Small intestine (tissue), 7 donors: Measurements from ENCODE around the gene CPSF3. TPM values are rescaled to one million over a fixed set of nuclear protein-coding genes. Genes with fewer than 3 reads are reported as not detected.
A peak's percentile ranks its signal among the peaks of the same experiment; 100 is the strongest.

Experiments used
- DNase-seq, 2 donors: peaks; one replicate each; pipeline versions ENCODE4 v3.0.0 to v3.0.0-alpha.2; 2013
- FAIRE-seq: peaks from 2 replicates; lab custom pipeline; 2012; peaks lifted over from hg19 to GRCh38; lab: Jason Lieb, UNC
- H3K27ac ChIP-seq, 3 donors: one replicate each; pipeline ENCODE4 v1.5.1; 2013; ENCODE audit warnings: low read length in 2 of 3, mild to moderate bottlenecking in 2 of 3, control low read depth in 1 of 3, inconsistent platforms in 1 of 3, low read depth in 1 of 3, moderate library complexity in 1 of 3
- H3K27me3 ChIP-seq, 3 donors: one replicate each; pipeline ENCODE4 v1.6.1; 2013; ENCODE audit warnings: low read length in 3 of 3, inconsistent platforms in 1 of 3; ENCODE audit not compliant: control insufficient read depth in 3 of 3, insufficient read depth in 3 of 3
- H3K36me3 ChIP-seq, 3 donors: one replicate each; pipeline ENCODE4 v1.6.1; 2013; ENCODE audit warnings: low read length in 3 of 3, inconsistent platforms in 1 of 3, low read depth in 1 of 3, mild to moderate bottlenecking in 1 of 3, moderate library complexity in 1 of 3; ENCODE audit not compliant: control insufficient read depth in 3 of 3, insufficient read depth in 2 of 3
- H3K4me1 ChIP-seq, 3 donors: one replicate each; pipeline ENCODE4 v1.6.1; 2013; ENCODE audit warnings: low read length in 2 of 3, inconsistent platforms in 1 of 3, low read depth in 1 of 3, mild to moderate bottlenecking in 1 of 3, moderate library complexity in 1 of 3; ENCODE audit not compliant: control insufficient read depth in 3 of 3, insufficient read depth in 2 of 3
- H3K4me3 ChIP-seq, 3 donors: one replicate each; pipeline ENCODE4 v1.5.1; 2013; ENCODE audit warnings: low read length in 3 of 3, control low read depth in 1 of 3, inconsistent platforms in 1 of 3, low read depth in 1 of 3, mild to moderate bottlenecking in 1 of 3, moderate library complexity in 1 of 3
- H3K9me3 ChIP-seq, 2 donors: one replicate each; pipeline ENCODE4 v1.6.1; 2013; ENCODE audit warnings: low read depth in 1 of 2, low read length in 1 of 2; ENCODE audit not compliant: control insufficient read depth in 2 of 2, insufficient read depth in 1 of 2
- WGBS, 3 donors: extraction: QIAGEN DNeasy Blood & Tissue Kit; methylation state at CpG; one replicate each; pipeline ENCODE4 v1.1.7; 2013; 5-methylcytosine and 5-hydroxymethylcytosine counted together
- polyA plus RNA-seq, 4 donors: library from polyadenylated mRNA; stranded (reverse) in 3 of 4; unstranded in 1 of 4; fragments of 200-250 nt in 3 of 4; fragments of 120-200 nt in 1 of 4; gene quantifications; one replicate each; pipeline versions ENCODE4 v1.2.1 to v1.2.3, GENCODE V29; 2013
- donor health status: healthy with polysubstance abuse.
- donor health status: control.
- donor health status: control.
- donor health status: Bipolar disorder and iron deficiency.
- donor health status: healthy.

CPSF3 gene
- polyA plus RNA-seq, 4 donors, result 11.1 to 34.8 (median 18.4) TPM

GRCh38 chr2:9380702-9381628 is 42.5 kb upstream of the CPSF3 start:
- H3K9me3 ChIP-seq, result no peaks in the 10 kb centered on the region
- H3K4me1 ChIP-seq, result no peaks in the 10 kb centered on the region
- peaks cover 0 to 71% (median 8%) of the 10 kb centered on the region in 3 donors for H3K36me3 ChIP-seq
- no peak for DNase-seq
- H3K27ac ChIP-seq, result peak overlapping the region in 1 of 3 donors; percentile 14
- H3K27me3 ChIP-seq, result no peaks in the 10 kb centered on the region
- H3K4me3 ChIP-seq, result no peak overlapping the region
- no peak for FAIRE-seq
- WGBS, 3 donors, result 83 to 90% (median 89%) methylated on average over 18 of the region's 18 CpGs

- no peaks in the 10 kb centered on the region for H3K27me3 ChIP-seq
- FAIRE-seq, result no peak
- no peak overlapping the region for H3K27ac ChIP-seq
- no peaks in the 10 kb centered on the region for H3K9me3 ChIP-seq
- no peak overlapping the region for H3K4me3 ChIP-seq
- WGBS, 3 donors, result 85 to 95% (median 91%) methylated on average over 6 of the region's 6 CpGs
- peaks cover 0 to 66% (median 11%) of the 10 kb centered on the region in 3 donors for H3K36me3 ChIP-seq
- H3K4me1 ChIP-seq, result no peaks in the 10 kb centered on the region
- DNase-seq, result no peak
Measured at GRCh38 chr2:9382604-9383235, 40.7 kb upstream of the CPSF3 start.

DNA sequence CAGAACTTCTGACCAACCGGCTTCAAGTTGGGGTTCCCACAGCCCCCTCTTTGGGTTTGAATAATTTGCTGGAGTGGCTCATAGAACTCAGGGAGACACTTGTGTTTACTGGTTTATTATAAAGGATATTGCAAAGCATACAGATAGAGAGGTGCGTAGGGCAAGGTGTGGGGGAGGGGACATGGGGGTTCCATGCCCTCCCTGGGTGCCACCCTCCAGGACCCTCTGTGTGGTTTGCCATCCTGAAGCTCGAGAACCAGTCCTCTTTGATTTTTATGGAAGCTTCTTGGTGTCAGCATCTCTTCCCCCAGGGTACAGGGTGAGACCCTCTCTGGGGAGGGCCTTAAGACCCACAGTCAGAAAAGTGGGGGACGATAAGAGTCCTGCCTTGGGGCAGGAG is 38.9 kb upstream of the CPSF3 start:
- H3K27ac ChIP-seq, result no peak overlapping the region
- DNase-seq (no peak), FAIRE-seq (no peak)
- H3K4me3 ChIP-seq, result no peak overlapping the region
- peaks cover 0 to 68% (median 9%) of the 10 kb centered on the region in 3 donors for H3K36me3 ChIP-seq
- H3K4me1 ChIP-seq, result no peaks in the 10 kb centered on the region
- no peaks in the 10 kb centered on the region for H3K9me3 ChIP-seq
- H3K27me3 ChIP-seq, result no peaks in the 10 kb centered on the region
- 89 to 94% (median 91%) methylated on average over 4 of the region's 4 CpGs for WGBS, 3 donors

- DNase-seq (no peak), FAIRE-seq (no peak)
- H3K27ac ChIP-seq, result no peak overlapping the region
- no peaks in the 10 kb centered on the region for H3K27me3 ChIP-seq
- H3K4me3 ChIP-seq, result no peak overlapping the region
- no peaks in the 10 kb centered on the region for H3K4me1 ChIP-seq
- H3K9me3 ChIP-seq, result no peaks in the 10 kb centered on the region
- H3K36me3 ChIP-seq, result peaks cover 0 to 75% (median 11%) of the 10 kb centered on the region in 3 donors
- 88 to 93% (median 93%) methylated on average over 6 of the region's 6 CpGs for WGBS, 3 donors
Measured at GRCh38 chr2:9385841-9386240, 37.6 kb upstream of the CPSF3 start.

GRCh38 chr2:9388199-9388681 is 35.2 kb upstream of the CPSF3 start:
- FAIRE-seq, result no peak
- Histone ChIP-seq H3K27me3 (no peaks in the 10 kb centered on the region), H3K4me3 (no peak overlapping the region), H3K27ac (no peak overlapping the region), H3K36me3 (peaks cover 0 to 79% (median 11%) of the 10 kb centered on the region in 3 donors), H3K4me1 (no peaks in the 10 kb centered on the region), H3K9me3 (no peaks in the 10 kb centered on the region)
- 92 to 97% (median 96%) methylated on average over 11 of the region's 11 CpGs for WGBS, 3 donors
- DNase-seq, result no peak

- H3K36me3 ChIP-seq, result peaks cover 0 to 81% (median 16%) of the 10 kb centered on the region in 3 donors
- no peak overlapping the region for H3K4me3 ChIP-seq
- H3K27me3 ChIP-seq, result no peaks in the 10 kb centered on the region
- 90 to 92% (median 91%) methylated on average over 27 to 28 of the region's 28 CpGs for WGBS, 3 donors
- no peaks in the 10 kb centered on the region for H3K4me1 ChIP-seq
- DNase-seq (no peak), FAIRE-seq (no peak)
- no peak overlapping the region for H3K27ac ChIP-seq
- no peaks in the 10 kb centered on the region for H3K9me3 ChIP-seq
Measured at GRCh38 chr2:9388950-9389911, 34.2 kb upstream of the CPSF3 start.

DNA sequence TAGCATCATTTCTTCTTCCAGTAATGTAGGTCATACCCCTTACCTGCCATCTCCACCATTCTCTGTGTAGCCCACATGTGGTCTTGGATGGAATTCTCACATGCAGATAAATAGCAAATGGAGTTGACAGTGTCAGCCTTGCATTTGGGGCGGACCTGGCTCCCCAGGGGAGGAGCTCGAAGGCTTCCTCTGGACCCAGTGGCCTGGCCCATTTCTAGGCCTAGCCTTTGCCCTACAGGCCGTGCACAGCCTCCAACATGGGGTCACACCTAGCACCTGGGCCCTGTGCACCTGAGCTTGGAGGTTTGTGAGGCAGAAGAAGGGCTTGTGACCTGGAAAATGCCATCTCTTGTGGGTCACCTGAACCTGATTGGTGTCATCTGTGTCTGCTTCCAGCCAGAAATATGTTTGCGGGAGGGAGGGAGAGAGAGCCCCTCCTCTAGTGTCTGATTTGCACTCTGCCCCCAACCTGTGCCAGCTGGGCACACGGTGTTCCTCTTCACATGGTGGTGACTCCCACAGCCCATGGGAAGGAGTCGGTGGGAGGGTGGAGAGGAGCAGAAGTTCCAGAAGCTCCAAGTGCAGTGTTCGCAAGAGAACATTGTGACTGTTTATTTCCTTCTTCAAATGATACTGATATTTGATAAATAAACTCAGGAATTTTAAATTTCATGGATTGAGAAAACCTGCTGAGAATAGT is 33.2 kb upstream of the CPSF3 start:
- H3K27ac ChIP-seq, result no peak overlapping the region
- H3K4me1 ChIP-seq, result no peaks in the 10 kb centered on the region
- DNase-seq, result no peak
- H3K27me3 ChIP-seq, result no peaks in the 10 kb centered on the region
- peaks cover 0 to 80% (median 11%) of the 10 kb centered on the region in 3 donors for H3K36me3 ChIP-seq
- no peaks in the 10 kb centered on the region for H3K9me3 ChIP-seq
- no peak for FAIRE-seq
- WGBS, 3 donors, result 71 to 85% (median 83%) methylated on average over 7 of the region's 7 CpGs
- H3K4me3 ChIP-seq, result no peak overlapping the region
